Measurements from ENCODE around the gene CPNE6.

DNA sequence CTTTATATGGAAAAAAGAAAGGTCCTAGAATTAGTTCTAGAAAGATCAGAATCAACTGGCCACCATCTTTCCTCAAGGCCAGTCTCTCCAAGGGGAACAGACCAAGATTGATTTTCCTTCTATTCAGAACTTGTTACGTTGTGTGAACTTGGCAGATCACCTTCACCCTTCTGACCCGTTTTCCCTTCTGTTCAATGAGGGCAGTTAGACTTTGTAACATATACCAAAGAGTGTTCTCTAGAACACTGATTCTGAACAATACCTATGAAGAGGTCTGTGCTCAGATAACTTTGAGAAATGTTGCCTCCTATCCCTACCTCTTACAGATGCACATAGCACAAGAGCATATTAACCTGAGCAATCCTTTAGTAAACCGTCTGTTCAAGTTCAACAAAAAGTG is 12.1 kb downstream of the CPNE6 start:
- TF ChIP-seq EZH2 (IDR thresholded peaks at IDR 0.05; ENCODE audit: borderline replicate concordance, low read depth, low read length, poor library complexity, severe bottlenecking) (no peak), CTCF (conservative IDR thresholded peaks at IDR 0.05; ENCODE audit: low read depth, low read length) (no peak)

All from A673 (cell line).